GM12878 (cell line): ENCODE measurements around the gene MEIS2. TPM values are rescaled to one million over a fixed set of nuclear protein-coding genes. Genes with fewer than 3 reads are reported as not detected.

Source experiments
- ATAC-seq: fragments of 200-7000 bp; cut with Tn5 transposase; 3 replicates; pipeline ENCODE4 v1.9.1; 2020; ENCODE audit warnings: mild to moderate bottlenecking, moderate library complexity
- BruUV-seq: library from RNA; stranded (reverse); fragments of 400-500 nt; replicated peaks from 2 replicates; lab custom pipeline; 2021; lab: Mats Ljungman, UMichigan
- CTCF ChIA-PET: fragments of 300-600 bp; sonication (Branson Sonifier 250); formaldehyde crosslinking; extraction: SDS; loops from one replicate; lab custom pipeline; 2021; ENCODE audit warnings: inconsistent platforms; lab: Yijun Ruan, JAX
- POLR2A ChIA-PET: fragments of 350-600 bp; formaldehyde crosslinking; extraction: SDS; loops from one replicate; lab custom pipeline; 2021; ENCODE audit warnings: inconsistent platforms; lab: Charles Lee
- RAD21 ChIA-PET: fragments of 300-600 bp; sonication (Branson Sonifier 250); formaldehyde crosslinking; loops from one replicate; lab custom pipeline; 2023; ENCODE audit warnings: antibody characterized with exemption; ENCODE audit not compliant: unreplicated experiment; lab: Charles Lee
- SMC1A ChIA-PET: fragments of 300-600 bp; sonication (Branson Sonifier 250); formaldehyde crosslinking; loops from one replicate; lab custom pipeline; 2023; ENCODE audit not compliant: unreplicated experiment, uncharacterized antibody; lab: Charles Lee
- DNase-seq: peaks from one replicate; pipeline ENCODE4 v3.0.0-alpha.2; 2011; ENCODE audit warnings: low read depth, low spot score
- FAIRE-seq: peaks from 3 replicates; lab custom pipeline; 2011; peaks lifted over from hg19 to GRCh38; lab: Jason Lieb, UNC
- H2AFZ ChIP-seq: 2 replicates; pipeline ENCODE4 v1.6.0; 2011; ENCODE audit warnings: low read depth, low read length, control low read depth; ENCODE audit not compliant: control insufficient read depth
- H3K27ac ChIP-seq: 2 replicates; pipeline ENCODE4 v1.5.1; 2011; ENCODE audit warnings: control low read depth; ENCODE audit not compliant: control insufficient read depth, insufficient read depth
- H3K27me3 ChIP-seq, 2 experiments: replicated peaks in 1 of 2; 2 replicates each; pipeline versions ENCODE4 v1.6.0 to v1.6.1; 2011; ENCODE audit warnings: low read length in 1 of 2; ENCODE audit not compliant: control insufficient read depth in 2 of 2, insufficient read depth in 2 of 2
- H3K36me3 ChIP-seq, 2 experiments: 2 replicates each; pipeline ENCODE4 v1.5.1; 2011; ENCODE audit warnings: low read length in 1 of 2; ENCODE audit not compliant: control insufficient read depth in 2 of 2, insufficient read depth in 2 of 2
- H3K4me1 ChIP-seq: 2 replicates; pipeline ENCODE4 v1.6.1; 2011; ENCODE audit warnings: mild to moderate bottlenecking, low read length, moderate library complexity, mixed read lengths; ENCODE audit not compliant: control insufficient read depth, insufficient read depth
- H3K4me2 ChIP-seq: 2 replicates; pipeline ENCODE4 v1.6.0; 2011; ENCODE audit warnings: control low read depth; ENCODE audit not compliant: control insufficient read depth, insufficient read depth
- H3K4me3 ChIP-seq: fragments of 200-600 bp; sonication (generic); 2 replicates; pipeline ENCODE4 v1.5.1; 2016
- H3K79me2 ChIP-seq: 2 replicates; pipeline ENCODE4 v1.6.0; 2011; ENCODE audit warnings: low read length; ENCODE audit not compliant: control insufficient read depth, insufficient read depth
- H3K9ac ChIP-seq: 2 replicates; pipeline ENCODE4 v1.8.0; 2011; ENCODE audit warnings: low read length, control low read depth, mixed read lengths; ENCODE audit not compliant: control insufficient read depth, insufficient read depth
- H3K9me3 ChIP-seq: replicated peaks from 3 replicates; pipeline ENCODE4 v1.5.1; 2011; ENCODE audit warnings: mild to moderate bottlenecking, low read length; ENCODE audit not compliant: control insufficient read depth, insufficient read depth
- H4K20me1 ChIP-seq: 2 replicates; pipeline ENCODE4 v1.6.0; 2011; ENCODE audit not compliant: control insufficient read depth, insufficient read depth
- ATF3 ChIP-seq: IDR thresholded peaks from 2 replicates; pipeline ENCODE4 v1.6.1; 2011; ENCODE audit warnings: low read depth, mild to moderate bottlenecking, low read length, moderate library complexity, borderline replicate concordance; ENCODE audit errors: extremely low read depth
- CBX3 ChIP-seq: fragments of 200-600 bp; sonication (generic); IDR thresholded peaks from 2 replicates; pipeline ENCODE4 v1.6.1; 2016; ENCODE audit warnings: low read depth, borderline replicate concordance
- CHD4 ChIP-seq: fragments of 200-600 bp; sonication (generic); IDR thresholded peaks from 2 replicates; pipeline ENCODE4 v1.6.1; 2016; ENCODE audit warnings: mild to moderate bottlenecking
- CUX1 ChIP-seq: IDR thresholded peaks from 2 replicates; pipeline ENCODE4 v1.6.1; 2012; ENCODE audit warnings: improper control_type of control experiment, low read depth, low read length; ENCODE audit not compliant: insufficient replicate concordance
- EZH2 ChIP-seq: IDR thresholded peaks from 2 replicates; pipeline ENCODE4 v1.6.1; 2012; ENCODE audit warnings: low read depth, mild to moderate bottlenecking, control low read depth, inconsistent platforms, low read length, borderline replicate concordance; ENCODE audit not compliant: control insufficient read depth
- KAT2A ChIP-seq: conservative IDR thresholded peaks from 2 replicates; pipeline ENCODE4 v1.6.1; 2011; ENCODE audit warnings: low read depth, low read length; ENCODE audit not compliant: control insufficient read depth
- MEF2A ChIP-seq: IDR thresholded peaks from 2 replicates; pipeline ENCODE4 v1.6.1; 2011; ENCODE audit warnings: low read depth, mild to moderate bottlenecking, low read length, moderate library complexity; ENCODE audit not compliant: insufficient read depth
- MLLT1 ChIP-seq: fragments of 450-650 bp; IDR thresholded peaks from 2 replicates; pipeline ENCODE4 v1.6.1; 2016; ENCODE audit warnings: mild to moderate bottlenecking
- MTA2 ChIP-seq: fragments of 450-650 bp; IDR thresholded peaks from 2 replicates; pipeline ENCODE4 v1.6.1; 2016; ENCODE audit warnings: low read depth, mild to moderate bottlenecking, moderate library complexity
- MTA3 ChIP-seq: IDR thresholded peaks from 2 replicates; pipeline ENCODE4 v1.6.1; 2012; ENCODE audit warnings: low read length, inconsistent platforms, borderline replicate concordance
- SKIL ChIP-seq: fragments of 450-650 bp; IDR thresholded peaks from 2 replicates; pipeline ENCODE4 v1.6.1; 2017; ENCODE audit warnings: mild to moderate bottlenecking, low read depth, inconsistent platforms; ENCODE audit not compliant: poor library complexity, severe bottlenecking
- SP1 ChIP-seq: IDR thresholded peaks from one replicate; pipeline ENCODE4 v1.6.1; 2011; ENCODE audit warnings: low read depth, low read length
- SPI1 ChIP-seq: IDR thresholded peaks from 2 replicates; pipeline ENCODE4 v1.6.1; 2011; ENCODE audit warnings: low read depth, mild to moderate bottlenecking, low read length, moderate library complexity, borderline replicate concordance; ENCODE audit not compliant: insufficient read depth
- WRNIP1 ChIP-seq: IDR thresholded peaks from 2 replicates; pipeline ENCODE4 v1.6.1; 2011; ENCODE audit warnings: low read depth, low read length, improper control_type of control experiment, borderline replicate concordance
- YBX1 ChIP-seq: fragments of 450-650 bp; IDR thresholded peaks from 2 replicates; pipeline ENCODE4 v1.6.1; 2016; ENCODE audit warnings: antibody characterized with exemption
- WGBS: methylation state at CpG from one replicate; pipeline ENCODE4 v1.1.6; 2016; ENCODE audit warnings: low lambda C conversion rate; ENCODE audit not compliant: insufficient replicate concordance, insufficient coverage; ENCODE audit errors: missing lambda C conversion rate; 5-methylcytosine and 5-hydroxymethylcytosine counted together
- in situ Hi-C: fragments of 300-500 bp; cut with MboI; formaldehyde crosslinking; loops from 9 replicates; pipeline ENCODE4 v1.14.3; 2018; ENCODE audit warnings: mixed read lengths
- intact Hi-C: fragments of 100-400 bp; cut with micrococcal nuclease; formaldehyde crosslinking; loops from one replicate; pipeline ENCODE4 v1.14.2; 2022; ENCODE audit not compliant: unreplicated experiment
- polyA plus RNA-seq, 11 experiments: library from polyadenylated mRNA; depleted of rRNA in 4 of 11; unstranded in 6 of 11; stranded (reverse) in 5 of 11; fragments of >200 nt; fragmentation: Nextera tagmentation in 4 of 11; fragmentation: Illumina TruSeq in 1 of 11; extraction: Ambion mirVana in 4 of 11; extraction: Trizol in 1 of 11; gene quantifications; 1 replicate in 1 of 11; 2 replicates in 10 of 11; pipeline versions ENCODE4 v1.2.1 to v1.2.3, GENCODE V29; 2011 to 2016; ENCODE audit warnings: inconsistent platforms in 2 of 11, missing spikeins in 2 of 11, low read depth in 1 of 11
- total RNA-seq, 4 experiments: library from RNA; depleted of rRNA in 3 of 4; stranded (reverse); fragments of >200 nt in 3 of 4; fragmentation: Illumina TruSeq in 1 of 4; extraction: Trizol in 1 of 4; gene quantifications; 2 replicates each; pipeline versions ENCODE4 v1.2.1 to v1.2.3, GENCODE V29; 2013 to 2021

MEIS2 gene
- total and polyA plus RNA-seq, 10 of the 15 experiments (the other 5 are each of a cell fraction or from before 2014, with no cell fraction given): 9.2 to 54.0 (median 20.4) TPM

GRCh38 chr15:36843822-36844221, 256.5 kb downstream of the MEIS2 start:
- WGBS: 42% methylated on average over 3 of the region's 3 CpGs
- Histone ChIP-seq H3K27me3 (no peaks in the 10 kb centered on the region; a peak in 1 of 4 replicates), H3K36me3 (no peaks in the 10 kb centered on the region), H3K79me2 (no peaks in the 10 kb centered on the region), H4K20me1 (no peaks in the 10 kb centered on the region), H3K27ac (no peak overlapping the region), H3K4me2 (no peak overlapping the region), H3K9me3 (no peaks in the 10 kb centered on the region), H2AFZ (no peak overlapping the region), H3K4me1 (no peaks in the 10 kb centered on the region), H3K9ac (no peak overlapping the region), H3K4me3 (no peak overlapping the region)
- no TSS peak for BruUV-seq
- DNase-seq (no peak), ATAC-seq (no peak), FAIRE-seq (no peak)
- ChIA-PET POLR2A (interaction anchor here (0.6 kb wide), 1 partner anchor 10 kb away, joined by 6 read pairs; no protein-coding TSS in a partner anchor), RAD21 (interaction anchor here (0.8 kb wide), 1 partner anchor 9 kb away, joined by 3 read pairs; no protein-coding TSS in a partner anchor), SMC1A (interaction anchor here (1.0 kb wide), 2 partner anchors 8 to 31 kb away, joined by 3 read pairs; no protein-coding TSS in a partner anchor), CTCF (no interaction called here)
- intact Hi-C loops: no loop called here
- in situ Hi-C loops: no loop called here
- TF ChIP-seq CUX1 (no peak), MTA2 (no peak), MEF2A (no peak), WRNIP1 (no peak), ATF3 (no peak), EZH2 (no peak), SPI1 (no peak), CHD4 (no peak), YBX1 (no peak), MLLT1 (no peak), SP1 (no peak), KAT2A (no peak), MTA3 (no peak), SKIL (no peak), CBX3 (no peak)
